ENCODE results near the gene VKORC1L1.
"Not testable (repeated sequence)": the region's sequence is repeated elsewhere in the genome, so short reads cannot be mapped to it uniquely, and the experiment has no call there.

Gene VKORC1L1

GRCh38 chr7:65945787-65946186 is 72.9 kb downstream of the VKORC1L1 start:
- not testable (repeated sequence) for H3K36me3 ChIP-seq (ENCODE audit: control insufficient read depth, insufficient read depth, low read length)

GRCh38 chr7:65946904-65947303 is 74.0 kb downstream of the VKORC1L1 start:
- H3K4me3 ChIP-seq (ENCODE audit: low read depth, low read length): no peak overlapping the region
- no peaks in the 10 kb centered on the region for H3K36me3 ChIP-seq (ENCODE audit: control insufficient read depth, insufficient read depth, low read length)
- H3K27me3 ChIP-seq (ENCODE audit: control insufficient read depth, insufficient read depth, low read length): no peaks in the 10 kb centered on the region
- no peak overlapping the region for H3K27ac ChIP-seq (ENCODE audit: low read depth, low read length)
- no peak overlapping the region for H3K9ac ChIP-seq (ENCODE audit: low read length)
- H3K4me1 ChIP-seq (ENCODE audit: control insufficient read depth, insufficient read depth, low read length): no peaks in the 10 kb centered on the region
- no peaks in the 10 kb centered on the region for H3K9me3 ChIP-seq (ENCODE audit: control insufficient read depth, insufficient read depth, low read depth, low read length)

More at GRCh38 chr7:65945787-65946186, 72.9 kb downstream of the VKORC1L1 start:
- H3K4me3 ChIP-seq (ENCODE audit: low read depth, low read length); H3K9me3 ChIP-seq (ENCODE audit: control insufficient read depth, insufficient read depth, low read depth, low read length); H3K27ac ChIP-seq (ENCODE audit: low read depth, low read length); H3K4me1 ChIP-seq (ENCODE audit: control insufficient read depth, insufficient read depth, low read length); H3K9ac ChIP-seq (ENCODE audit: low read length); H3K27me3 ChIP-seq (ENCODE audit: control insufficient read depth, insufficient read depth, low read length): not testable (repeated sequence)

- Histone ChIP-seq H3K36me3 (ENCODE audit: control insufficient read depth, insufficient read depth, low read length) (peaks cover 28% of the 10 kb centered on the region), H3K4me1 (ENCODE audit: control insufficient read depth, insufficient read depth, low read length) (no peaks in the 10 kb centered on the region), H3K9me3 (ENCODE audit: control insufficient read depth, insufficient read depth, low read depth, low read length) (no peaks in the 10 kb centered on the region), H3K4me3 (ENCODE audit: low read depth, low read length) (no peak overlapping the region), H3K9ac (ENCODE audit: low read length) (no peak overlapping the region), H3K27me3 (ENCODE audit: control insufficient read depth, insufficient read depth, low read length) (no peaks in the 10 kb centered on the region), H3K27ac (ENCODE audit: low read depth, low read length) (no peak overlapping the region)
Measured at GRCh38 chr7:65951837-65952578, 79.1 kb downstream of the VKORC1L1 start.

- Histone ChIP-seq H3K4me1 (ENCODE audit: control insufficient read depth, insufficient read depth, low read length) (no peaks in the 10 kb centered on the region), H3K9ac (ENCODE audit: low read length) (no peak overlapping the region), H3K27me3 (ENCODE audit: control insufficient read depth, insufficient read depth, low read length) (no peaks in the 10 kb centered on the region), H3K27ac (ENCODE audit: low read depth, low read length) (no peak overlapping the region), H3K9me3 (ENCODE audit: control insufficient read depth, insufficient read depth, low read depth, low read length) (no peaks in the 10 kb centered on the region), H3K4me3 (ENCODE audit: low read depth, low read length) (no peak overlapping the region), H3K36me3 (ENCODE audit: control insufficient read depth, insufficient read depth, low read length) (peaks cover 32% of the 10 kb centered on the region)
Measured at GRCh38 chr7:65953001-65953720, 80.3 kb downstream of the VKORC1L1 start.

- no peaks in the 10 kb centered on the region for H3K9me3 ChIP-seq (ENCODE audit: control insufficient read depth, insufficient read depth, low read depth, low read length)
- H3K9ac ChIP-seq (ENCODE audit: low read length): no peak overlapping the region
- no peak overlapping the region for H3K27ac ChIP-seq (ENCODE audit: low read depth, low read length)
- H3K36me3 ChIP-seq (ENCODE audit: control insufficient read depth, insufficient read depth, low read length): peaks cover 38% of the 10 kb centered on the region
- no peak overlapping the region for H3K4me3 ChIP-seq (ENCODE audit: low read depth, low read length)
- no peaks in the 10 kb centered on the region for H3K4me1 ChIP-seq (ENCODE audit: control insufficient read depth, insufficient read depth, low read length)
- H3K27me3 ChIP-seq (ENCODE audit: control insufficient read depth, insufficient read depth, low read length): no peaks in the 10 kb centered on the region
Measured at GRCh38 chr7:65953890-65954450, 81.1 kb downstream of the VKORC1L1 start.

- Histone ChIP-seq H3K4me1 (ENCODE audit: control insufficient read depth, insufficient read depth, low read length) (no peaks in the 10 kb centered on the region), H3K9ac (ENCODE audit: low read length) (no peak overlapping the region), H3K27ac (ENCODE audit: low read depth, low read length) (no peak overlapping the region), H3K36me3 (ENCODE audit: control insufficient read depth, insufficient read depth, low read length) (peaks cover 52% of the 10 kb centered on the region), H3K4me3 (ENCODE audit: low read depth, low read length) (no peak overlapping the region), H3K27me3 (ENCODE audit: control insufficient read depth, insufficient read depth, low read length) (no peaks in the 10 kb centered on the region), H3K9me3 (ENCODE audit: control insufficient read depth, insufficient read depth, low read depth, low read length) (no peaks in the 10 kb centered on the region)
Measured at GRCh38 chr7:65955718-65956117, 82.8 kb downstream of the VKORC1L1 start.

- no peak overlapping the region for H3K27ac ChIP-seq (ENCODE audit: low read depth, low read length)
- no peak overlapping the region for H3K9ac ChIP-seq (ENCODE audit: low read length)
- H3K4me3 ChIP-seq (ENCODE audit: low read depth, low read length): no peak overlapping the region
- peaks cover 80% of the 10 kb centered on the region for H3K36me3 ChIP-seq (ENCODE audit: control insufficient read depth, insufficient read depth, low read length)
- H3K27me3 ChIP-seq (ENCODE audit: control insufficient read depth, insufficient read depth, low read length): no peaks in the 10 kb centered on the region
- no peaks in the 10 kb centered on the region for H3K4me1 ChIP-seq (ENCODE audit: control insufficient read depth, insufficient read depth, low read length)
- H3K9me3 ChIP-seq (ENCODE audit: control insufficient read depth, insufficient read depth, low read depth, low read length): no peaks in the 10 kb centered on the region
Measured at GRCh38 chr7:65960351-65961074, 87.6 kb downstream of the VKORC1L1 start.

- H3K36me3 ChIP-seq (ENCODE audit: control insufficient read depth, insufficient read depth, low read length): peaks cover 84% of the 10 kb centered on the region
- no peak overlapping the region for H3K9ac ChIP-seq (ENCODE audit: low read length)
- no peaks in the 10 kb centered on the region for H3K4me1 ChIP-seq (ENCODE audit: control insufficient read depth, insufficient read depth, low read length)
- no peak overlapping the region for H3K4me3 ChIP-seq (ENCODE audit: low read depth, low read length)
- no peak overlapping the region for H3K27ac ChIP-seq (ENCODE audit: low read depth, low read length)
- no peaks in the 10 kb centered on the region for H3K9me3 ChIP-seq (ENCODE audit: control insufficient read depth, insufficient read depth, low read depth, low read length)
- no peaks in the 10 kb centered on the region for H3K27me3 ChIP-seq (ENCODE audit: control insufficient read depth, insufficient read depth, low read length)
Measured at GRCh38 chr7:65962033-65962432, 89.2 kb downstream of the VKORC1L1 start.

- not testable (repeated sequence) for H3K4me3 ChIP-seq (ENCODE audit: low read depth, low read length); H3K27ac ChIP-seq (ENCODE audit: low read depth, low read length); H3K9me3 ChIP-seq (ENCODE audit: control insufficient read depth, insufficient read depth, low read depth, low read length); H3K9ac ChIP-seq (ENCODE audit: low read length); H3K27me3 ChIP-seq (ENCODE audit: control insufficient read depth, insufficient read depth, low read length); H3K4me1 ChIP-seq (ENCODE audit: control insufficient read depth, insufficient read depth, low read length)
- H3K36me3 ChIP-seq (ENCODE audit: control insufficient read depth, insufficient read depth, low read length): peaks cover 97% of the 10 kb centered on the region
Measured at GRCh38 chr7:65964671-65965070, 91.8 kb downstream of the VKORC1L1 start.

GRCh38 chr7:65966146-65966545 is 93.3 kb downstream of the VKORC1L1 start:
- H3K27me3 ChIP-seq (ENCODE audit: control insufficient read depth, insufficient read depth, low read length): no peaks in the 10 kb centered on the region
- H3K36me3 ChIP-seq (ENCODE audit: control insufficient read depth, insufficient read depth, low read length): peaks cover 95% of the 10 kb centered on the region
- H3K9ac ChIP-seq (ENCODE audit: low read length): no peak overlapping the region
- no peak overlapping the region for H3K4me3 ChIP-seq (ENCODE audit: low read depth, low read length)
- H3K4me1 ChIP-seq (ENCODE audit: control insufficient read depth, insufficient read depth, low read length): no peaks in the 10 kb centered on the region
- no peak overlapping the region for H3K27ac ChIP-seq (ENCODE audit: low read depth, low read length)
- H3K9me3 ChIP-seq (ENCODE audit: control insufficient read depth, insufficient read depth, low read depth, low read length): no peaks in the 10 kb centered on the region

Data from HUES6 (cell line).